PFSK-1 (cell line): ENCODE results near the gene GSTA1.

Experiments
- FOXP2 ChIP-seq: optimal IDR thresholded peaks from 2 replicates; pipeline ENCODE3; 2011; ENCODE audit warnings: borderline replicate concordance, control low read depth, inconsistent platforms; ENCODE audit not compliant: insufficient read depth; ENCODE audit errors: extremely low read length, extremely low read depth
- POLR2AphosphoS5 ChIP-seq: IDR thresholded peaks from 2 replicates; pipeline ENCODE4 v1.6.1; 2012; ENCODE audit warnings: low read depth, mild to moderate bottlenecking, control low read depth, low read length, moderate library complexity
- REST ChIP-seq, 2 experiments: IDR thresholded peaks; 2 replicates each; pipeline versions ENCODE4 v1.6.1 to v1.8.0; 2011 to 2012; ENCODE audit warnings: low read depth in 2 of 2, low read length in 2 of 2, control low read depth in 1 of 2, inconsistent platforms in 1 of 2, mild to moderate bottlenecking in 1 of 2, moderate library complexity in 1 of 2; ENCODE audit not compliant: insufficient read depth in 1 of 2
- SIN3A ChIP-seq: IDR thresholded peaks from 2 replicates; pipeline ENCODE4 v1.6.1; 2012; ENCODE audit warnings: mild to moderate bottlenecking, low read length, moderate library complexity, borderline replicate concordance; ENCODE audit not compliant: insufficient read depth
- TAF1 ChIP-seq: IDR thresholded peaks from 2 replicates; pipeline ENCODE4 v1.6.1; 2012; ENCODE audit warnings: low read length, control low read depth, borderline replicate concordance; ENCODE audit not compliant: insufficient read depth

The GSTA1 gene

GRCh38 chr6:52790861-52791260 is 12.8 kb downstream of the GSTA1 start:
- no peak for TF ChIP-seq POLR2AphosphoS5
- no peak for TF ChIP-seq TAF1
- TF ChIP-seq REST (IDR thresholded peaks at IDR 0.05; ENCODE audit: insufficient read depth in 1 of 2, low read depth in 2 of 2, low read length in 2 of 2) = no peak

GRCh38 chr6:52788478-52788877 is 15.1 kb downstream of the GSTA1 start:
- TF ChIP-seq POLR2AphosphoS5 (no peak), REST (IDR thresholded peaks at IDR 0.05; ENCODE audit: insufficient read depth in 1 of 2, low read depth in 2 of 2, low read length in 2 of 2) (no peak), TAF1 (no peak), FOXP2 (no peak), SIN3A (no peak)

GRCh38 chr6:52787917-52788316 is 15.7 kb downstream of the GSTA1 start:
- TF ChIP-seq POLR2AphosphoS5 (no peak), REST (IDR thresholded peaks at IDR 0.05; ENCODE audit: insufficient read depth in 1 of 2, low read depth in 2 of 2, low read length in 2 of 2) (no peak), FOXP2 (no peak), SIN3A (no peak), TAF1 (no peak)

GRCh38 chr6:52786249-52786956 is 17.2 kb downstream of the GSTA1 start:
- TF ChIP-seq TAF1 (no peak), REST (IDR thresholded peaks at IDR 0.05; ENCODE audit: insufficient read depth in 1 of 2, low read depth in 2 of 2, low read length in 2 of 2) (no peak), FOXP2 (no peak), POLR2AphosphoS5 (no peak), SIN3A (no peak)

- no peak for TF ChIP-seq TAF1
- TF ChIP-seq FOXP2 = no peak
- no peak for TF ChIP-seq SIN3A
- no peak for TF ChIP-seq POLR2AphosphoS5
- no peak for TF ChIP-seq REST (IDR thresholded peaks at IDR 0.05; ENCODE audit: insufficient read depth in 1 of 2, low read depth in 2 of 2, low read length in 2 of 2)
These were observed 24.4 kb downstream of the GSTA1 start for GRCh38 chr6:52779237-52779636.
